GM12892 (cell line): ENCODE measurements around the gene GNAQ.

Experiments
- POLR2A ChIP-seq: IDR thresholded peaks from 2 replicates; pipeline ENCODE4 v1.6.1; 2011; ENCODE audit warnings: low read depth, low read length, control low read depth
- POLR2AphosphoS5 ChIP-seq: IDR thresholded peaks from 2 replicates; pipeline ENCODE4 v1.6.1; 2011; ENCODE audit warnings: low read depth, low read length, control low read depth
- TAF1 ChIP-seq: IDR thresholded peaks from 2 replicates; pipeline ENCODE4 v1.6.1; 2011; ENCODE audit warnings: low read depth, mild to moderate bottlenecking, control low read depth, low read length, borderline replicate concordance

- no peak for TF ChIP-seq POLR2A
- no peak for TF ChIP-seq POLR2AphosphoS5
- no peak for TF ChIP-seq TAF1
Observed at GRCh38 chr9:78003730-78004129, 27.9 kb downstream of the GNAQ start.
